ENCODE measurements around the gene DEPDC5. TPM values are rescaled to one million over a fixed set of nuclear protein-coding genes. Genes with fewer than 3 reads are reported as not detected.
A peak's percentile ranks its signal among the peaks of the same experiment; 100 is the strongest.

DEPDC5 gene
- total RNA-seq, 3 donors from 2014 or later = 13.6 to 20.0 (median 16.1) TPM

- peak overlapping the region; percentile 96 to 100 for H3K27ac ChIP-seq
- intact Hi-C loops (cut with DNase I; ENCODE audit: low total_unique reads) = no loop called here
- peaks cover 4 to 13% of the 10 kb centered on the region in 2 donors for H3K4me1 ChIP-seq
- no peak for DNase-seq (ENCODE audit: low spot score in 2 of 2)
- no peaks in the 10 kb centered on the region for H3K27me3 ChIP-seq
- H3K36me3 ChIP-seq = no peaks in the 10 kb centered on the region
- no peaks in the 10 kb centered on the region for H3K9me3 ChIP-seq
- TF ChIP-seq CTCF (IDR thresholded peaks at IDR 0.05) = no peak
- TF ChIP-seq POLR2AphosphoS5 (IDR thresholded peaks at IDR 0.05) = no peak
- TF ChIP-seq POLR2A (IDR thresholded peaks at IDR 0.05) = no peak
- peak overlapping the region; percentile 78 to 100 (median 94) for H3K4me3 ChIP-seq
Observed at GRCh38 chr22:31945443-31945855, 191.6 kb downstream of the DEPDC5 start.

DNA sequence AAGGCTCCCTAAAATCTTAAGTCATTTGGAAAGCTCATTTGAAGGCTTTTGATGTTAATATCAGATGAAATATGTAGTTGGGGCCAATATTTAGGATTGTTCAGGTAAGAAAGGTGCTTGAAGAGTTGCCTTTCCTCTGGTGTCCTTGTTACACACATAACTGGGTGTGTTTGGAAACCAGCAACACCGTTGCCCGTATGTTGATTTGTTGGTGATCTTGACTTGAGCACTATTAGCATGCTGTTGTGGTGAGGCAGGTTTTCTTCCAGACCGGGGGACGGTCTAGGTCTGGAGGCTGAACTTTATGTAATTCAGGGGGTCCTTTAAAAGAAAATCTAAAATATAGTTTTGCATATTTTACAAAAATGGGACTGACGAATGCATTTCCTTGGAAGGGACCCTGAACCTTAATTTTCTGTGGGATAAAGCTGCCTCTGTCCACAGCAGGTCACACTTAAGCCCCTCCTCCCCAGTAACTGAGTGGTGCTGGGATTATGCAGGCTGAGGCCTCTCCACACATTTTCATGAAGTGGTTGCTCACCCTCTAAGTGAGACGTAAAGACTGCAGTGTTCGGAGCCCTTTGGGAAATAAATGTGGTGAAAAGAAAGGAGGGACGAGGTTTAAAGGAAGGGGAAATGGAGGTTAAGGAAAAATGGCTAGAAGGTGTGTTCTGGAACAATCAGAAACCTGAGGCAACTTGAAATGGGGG lies 192.3 kb downstream of the DEPDC5 start:
- no peaks in the 10 kb centered on the region for H3K36me3 ChIP-seq
- peaks cover 4 to 13% of the 10 kb centered on the region in 2 donors for H3K4me1 ChIP-seq
- intact Hi-C loops (cut with DNase I; ENCODE audit: low total_unique reads) = no loop called here
- TF ChIP-seq POLR2AphosphoS5 (IDR thresholded peaks at IDR 0.05) = no peak
- no peak for TF ChIP-seq CTCF (IDR thresholded peaks at IDR 0.05)
- TF ChIP-seq POLR2A (IDR thresholded peaks at IDR 0.05) = no peak
- DNase-seq (ENCODE audit: low spot score in 2 of 2) = no peak
- peak overlapping the region; percentile 96 to 100 for H3K27ac ChIP-seq
- H3K4me3 ChIP-seq = peak overlapping the region; percentile 78 to 100 (median 94)
- no peaks in the 10 kb centered on the region for H3K27me3 ChIP-seq
- H3K9me3 ChIP-seq = no peaks in the 10 kb centered on the region

- no peaks in the 10 kb centered on the region for H3K27me3 ChIP-seq
- DNase-seq (ENCODE audit: low spot score in 2 of 2) = no peak
- intact Hi-C loops (cut with DNase I; ENCODE audit: low total_unique reads) = no loop called here
- TF ChIP-seq POLR2A (IDR thresholded peaks at IDR 0.05) = no peak
- peak in 2 of 3 donors; percentile 38 to 49 for TF ChIP-seq CTCF (IDR thresholded peaks at IDR 0.05)
- H3K9me3 ChIP-seq = no peaks in the 10 kb centered on the region
- peaks cover 4 to 23% of the 10 kb centered on the region in 2 donors for H3K4me1 ChIP-seq
- H3K4me3 ChIP-seq = no peak overlapping the region
- peak overlapping the region in 1 of 2 donors; percentile 96 for H3K27ac ChIP-seq
- no peaks in the 10 kb centered on the region for H3K36me3 ChIP-seq
Observed at GRCh38 chr22:31947296-31947695, 193.5 kb downstream of the DEPDC5 start.

DNA sequence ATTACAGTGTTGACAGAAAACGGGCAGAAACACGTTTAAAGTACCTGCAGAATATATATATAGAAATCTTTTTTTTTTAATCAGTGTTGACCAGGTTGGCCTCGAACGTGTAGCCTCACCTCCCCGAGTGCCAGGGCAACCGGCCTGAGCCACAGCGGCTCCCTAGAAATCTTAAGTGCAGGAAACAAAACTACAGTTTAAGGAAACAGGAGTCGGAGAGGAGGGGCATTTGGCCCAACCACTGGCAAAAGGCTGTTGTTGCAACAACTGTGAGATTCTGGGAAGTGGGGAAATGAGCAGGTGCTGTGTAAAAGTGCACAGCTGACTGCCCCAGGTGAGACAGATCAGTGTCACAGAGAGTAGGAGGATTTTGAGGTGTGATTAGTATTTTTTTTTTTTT lies 194.2 kb downstream of the DEPDC5 start:
- Histone ChIP-seq H3K27me3 (no peaks in the 10 kb centered on the region), H3K9me3 (no peaks in the 10 kb centered on the region), H3K27ac (peak overlapping the region in 1 of 2 donors; percentile 96), H3K4me3 (no peak overlapping the region), H3K4me1 (peaks cover 4 to 25% of the 10 kb centered on the region in 2 donors), H3K36me3 (no peaks in the 10 kb centered on the region)
- no peak for TF ChIP-seq CTCF (IDR thresholded peaks at IDR 0.05)
- peak in 1 of 3 donors; percentile 18 for TF ChIP-seq POLR2AphosphoS5 (IDR thresholded peaks at IDR 0.05)
- TF ChIP-seq POLR2A (IDR thresholded peaks at IDR 0.05) = no peak
- no peak for DNase-seq (ENCODE audit: low spot score in 2 of 2)
- intact Hi-C loops (cut with DNase I; ENCODE audit: low total_unique reads) = no loop called here

DNA sequence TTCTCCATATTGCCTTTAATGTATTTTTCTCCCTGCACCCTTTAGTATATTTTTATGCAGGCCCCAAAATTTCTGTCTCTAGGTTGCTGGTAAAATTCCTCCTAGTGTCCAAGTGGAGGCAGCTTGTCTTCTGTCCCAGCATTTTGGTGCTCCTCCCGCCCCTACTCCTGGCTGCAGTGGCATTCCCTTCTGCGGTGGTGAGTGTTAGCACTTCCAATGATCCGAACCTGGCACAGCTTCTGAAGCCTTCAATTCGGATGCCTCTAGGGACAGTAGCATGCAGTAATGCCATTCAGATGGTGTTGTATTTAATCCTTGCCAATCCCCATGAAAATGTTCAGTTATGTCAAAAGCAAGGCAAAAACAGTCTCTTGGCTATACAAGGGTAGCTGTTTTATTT lies 196.4 kb downstream of the DEPDC5 start:
- peaks cover 4 to 31% of the 10 kb centered on the region in 2 donors for H3K4me1 ChIP-seq
- H3K27ac ChIP-seq = peak overlapping the region; percentile 52 to 74
- TF ChIP-seq CTCF (IDR thresholded peaks at IDR 0.05) (no peak), POLR2A (IDR thresholded peaks at IDR 0.05) (no peak), POLR2AphosphoS5 (IDR thresholded peaks at IDR 0.05) (no peak)
- no peaks in the 10 kb centered on the region for H3K36me3 ChIP-seq
- H3K4me3 ChIP-seq = no peak overlapping the region
- no peaks in the 10 kb centered on the region for H3K27me3 ChIP-seq
- no peaks in the 10 kb centered on the region for H3K9me3 ChIP-seq
- intact Hi-C loops (cut with DNase I; ENCODE audit: low total_unique reads) = no loop called here
- no peak for DNase-seq (ENCODE audit: low spot score in 2 of 2)

Measured in breast epithelium (tissue), 4 donors.